CD4-positive, alpha-beta T cell (primary cell): ENCODE results near the gene SIN3B. TPM values are rescaled to one million over a fixed set of nuclear protein-coding genes. Genes with fewer than 3 reads are reported as not detected.

ENCODE experiments used
- ATAC-seq: fragments of 200-7000 bp; cut with Tn5 transposase; one replicate; pipeline ENCODE4 v1.10.0; 2022; ENCODE audit warnings: mild to moderate bottlenecking; ENCODE audit not compliant: poor library complexity
- CTCF ChIA-PET: fragments of 350-600 bp; sonication (Branson Sonifier 250); formaldehyde crosslinking; loops from one replicate; lab custom pipeline; 2021; ENCODE audit warnings: antibody characterized with exemption, inconsistent platforms; lab: Charles Lee
- POLR2A ChIA-PET: fragments of 350-600 bp; sonication (Branson Sonifier 250); formaldehyde crosslinking; loops from one replicate; lab custom pipeline; 2021; ENCODE audit warnings: antibody characterized with exemption, inconsistent platforms; lab: Charles Lee
- DNase-seq, 14 experiments: peaks; one replicate each; pipeline ENCODE4 v3.0.0-alpha.2; 2013 to 2020; ENCODE audit warnings: mixed read lengths in 2 of 14
- H3K27ac ChIP-seq, 2 donors: one replicate each; pipeline versions ENCODE4 v1.5.1 to v1.7.0; 2013; ENCODE audit warnings: low read length in 2 of 2, low read depth in 1 of 2, mild to moderate bottlenecking in 1 of 2
- H3K27me3 ChIP-seq, 2 experiments: 1 replicate in 1 of 2; 2 replicates in 1 of 2; pipeline versions ENCODE4 v1.6.1 to v1.7.0; 2013; ENCODE audit warnings: low read length in 2 of 2, control low read depth in 1 of 2, mild to moderate bottlenecking in 1 of 2, moderate library complexity in 1 of 2; ENCODE audit not compliant: insufficient read depth in 2 of 2, control insufficient read depth in 1 of 2
- H3K36me3 ChIP-seq: one replicate; pipeline ENCODE4 v1.6.1; 2013; ENCODE audit warnings: low read length, control low read depth; ENCODE audit not compliant: insufficient read depth
- H3K4me1 ChIP-seq: one replicate; pipeline ENCODE4 v1.6.1; 2013; ENCODE audit warnings: low read length, control low read depth; ENCODE audit not compliant: insufficient read depth
- H3K4me3 ChIP-seq: one replicate; pipeline ENCODE4 v1.5.1; 2013; ENCODE audit warnings: mild to moderate bottlenecking, low read length, moderate library complexity
- H3K9me3 ChIP-seq, 2 experiments: 1 replicate in 1 of 2; 2 replicates in 1 of 2; pipeline versions ENCODE4 v1.6.1 to v1.7.0; 2013; ENCODE audit warnings: low read length in 2 of 2, mild to moderate bottlenecking in 2 of 2, control low read depth in 1 of 2, moderate library complexity in 1 of 2; ENCODE audit not compliant: control insufficient read depth in 1 of 2, insufficient read depth in 1 of 2
- H3K27ac Mint-ChIP-seq: one replicate; pipeline ENCODE4 v1.8.0; 2020; ENCODE audit warnings: mixed read lengths
- H3K27me3 Mint-ChIP-seq: one replicate; pipeline ENCODE4 v1.8.0; 2021; ENCODE audit warnings: mixed read lengths
- H3K36me3 Mint-ChIP-seq: one replicate; pipeline ENCODE4 v1.8.0; 2021; ENCODE audit warnings: low read depth, mixed read lengths
- H3K4me1 Mint-ChIP-seq: one replicate; pipeline ENCODE4 v1.8.0; 2021; ENCODE audit warnings: low read depth, mixed read lengths
- H3K4me3 Mint-ChIP-seq: one replicate; pipeline ENCODE4 v1.8.0; 2020; ENCODE audit warnings: mild to moderate bottlenecking, mixed read lengths
- H3K9me3 Mint-ChIP-seq: one replicate; pipeline ENCODE4 v1.8.0; 2020; ENCODE audit warnings: mixed read lengths
- intact Hi-C, 2 experiments: fragments of 100-400 bp; cut with DNase I in 1 of 2; cut with micrococcal nuclease in 1 of 2; formaldehyde crosslinking; loops; one replicate each; pipeline versions ENCODE4 v1.15.1 to v1.9.0; 2023 to 2025; cut with DNase I, micrococcal nuclease
- total RNA-seq, 174 experiments: library from RNA in 2 of 174; stranded (reverse) in 2 of 174; gene quantifications; one replicate each; pipeline ENCODE4 v1.2.3 and lab custom pipeline; 2021 to 2026
- TF ChIP-seq, protein P1 (sequence below): fragments of 200-600 bp; IDR thresholded peaks from one replicate; pipeline ENCODE4 v1.8.0; 2022; ENCODE audit warnings: antibody characterized with exemption, mild to moderate bottlenecking

SIN3B gene
- total RNA-seq, 2 experiments from 2014 or later: 52.4 to 53.7 TPM

- intact Hi-C loops: no loop called here
- DNase-seq (no peak), ATAC-seq (no peak)
- no peaks in the 10 kb centered on the region for H3K27me3 ChIP-seq
- Mint-ChIP-seq H3K4me3 (no peak overlapping the region), H3K27me3 (peaks cover 11% of the 10 kb centered on the region), H3K9me3 (no peaks in the 10 kb centered on the region), H3K4me1 (no peaks in the 10 kb centered on the region), H3K27ac (no peak overlapping the region), H3K36me3 (no peaks in the 10 kb centered on the region)
- no peaks in the 10 kb centered on the region for H3K36me3 ChIP-seq
- no peak overlapping the region for H3K27ac ChIP-seq
- TF ChIP-seq, protein P1, sequence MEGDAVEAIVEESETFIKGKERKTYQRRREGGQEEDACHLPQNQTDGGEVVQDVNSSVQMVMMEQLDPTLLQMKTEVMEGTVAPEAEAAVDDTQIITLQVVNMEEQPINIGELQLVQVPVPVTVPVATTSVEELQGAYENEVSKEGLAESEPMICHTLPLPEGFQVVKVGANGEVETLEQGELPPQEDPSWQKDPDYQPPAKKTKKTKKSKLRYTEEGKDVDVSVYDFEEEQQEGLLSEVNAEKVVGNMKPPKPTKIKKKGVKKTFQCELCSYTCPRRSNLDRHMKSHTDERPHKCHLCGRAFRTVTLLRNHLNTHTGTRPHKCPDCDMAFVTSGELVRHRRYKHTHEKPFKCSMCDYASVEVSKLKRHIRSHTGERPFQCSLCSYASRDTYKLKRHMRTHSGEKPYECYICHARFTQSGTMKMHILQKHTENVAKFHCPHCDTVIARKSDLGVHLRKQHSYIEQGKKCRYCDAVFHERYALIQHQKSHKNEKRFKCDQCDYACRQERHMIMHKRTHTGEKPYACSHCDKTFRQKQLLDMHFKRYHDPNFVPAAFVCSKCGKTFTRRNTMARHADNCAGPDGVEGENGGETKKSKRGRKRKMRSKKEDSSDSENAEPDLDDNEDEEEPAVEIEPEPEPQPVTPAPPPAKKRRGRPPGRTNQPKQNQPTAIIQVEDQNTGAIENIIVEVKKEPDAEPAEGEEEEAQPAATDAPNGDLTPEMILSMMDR: no peak
- H3K4me3 ChIP-seq: no peak overlapping the region
- H3K4me1 ChIP-seq: no peaks in the 10 kb centered on the region
- POLR2A ChIA-PET: no interaction called here
- no peaks in the 10 kb centered on the region for H3K9me3 ChIP-seq
- CTCF ChIA-PET: no interaction called here
Observed at GRCh38 chr19:16814526-16815100, 14.6 kb upstream of the SIN3B start.

GRCh38 chr19:16820056-16820455, 9.1 kb upstream of the SIN3B start:
- TF ChIP-seq, protein P1: no peak
- ATAC-seq (no peak), DNase-seq (no peak)
- Histone ChIP-seq H3K4me1 (peaks cover 3% of the 10 kb centered on the region), H3K4me3 (no peak overlapping the region), H3K27ac (no peak overlapping the region), H3K9me3 (no peaks in the 10 kb centered on the region), H3K36me3 (no peaks in the 10 kb centered on the region), H3K27me3 (peaks cover 0 to 11% of the 10 kb centered on the region in 2 experiments)
- H3K27me3 Mint-ChIP-seq: peaks cover 34% of the 10 kb centered on the region
- peaks cover 1% of the 10 kb centered on the region for H3K4me1 Mint-ChIP-seq
- H3K9me3 Mint-ChIP-seq: no peaks in the 10 kb centered on the region
- CTCF ChIA-PET: no interaction called here
- no peak overlapping the region for H3K4me3 Mint-ChIP-seq
- POLR2A ChIA-PET: no interaction called here
- intact Hi-C loops: no loop called here
- no peaks in the 10 kb centered on the region for H3K36me3 Mint-ChIP-seq
- H3K27ac Mint-ChIP-seq: no peak overlapping the region

DNA sequence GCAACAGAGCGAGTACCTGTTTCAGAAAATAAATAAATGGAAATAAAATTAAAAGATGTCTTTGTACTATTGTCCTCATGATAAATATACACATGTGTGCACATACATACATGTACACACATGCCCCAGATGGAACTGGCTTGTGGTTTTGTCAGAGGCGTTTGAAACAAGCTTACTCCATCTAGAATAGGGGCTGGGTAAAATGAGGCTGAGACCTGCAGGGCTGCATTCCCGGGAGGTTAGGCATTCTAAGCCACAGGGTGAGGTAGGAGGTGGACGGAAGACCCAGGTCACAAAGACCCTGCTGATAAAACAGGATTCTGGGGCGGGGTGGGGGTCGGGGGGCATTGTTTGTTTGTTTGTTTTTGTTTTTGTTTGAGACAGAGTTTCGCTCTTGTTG, 8.1 kb upstream of the SIN3B start:
- no peaks in the 10 kb centered on the region for H3K9me3 Mint-ChIP-seq
- Histone ChIP-seq H3K4me3 (no peak overlapping the region), H3K4me1 (peaks cover 9% of the 10 kb centered on the region), H3K36me3 (no peaks in the 10 kb centered on the region), H3K9me3 (no peaks in the 10 kb centered on the region), H3K27ac (no peak overlapping the region), H3K27me3 (peaks cover 0 to 19% of the 10 kb centered on the region in 2 experiments)
- no peak overlapping the region for H3K27ac Mint-ChIP-seq
- H3K27me3 Mint-ChIP-seq: peaks cover 37% of the 10 kb centered on the region
- DNase-seq (no peak), ATAC-seq (no peak)
- TF ChIP-seq, protein P1: no peak
- CTCF ChIA-PET: no interaction called here
- intact Hi-C loops: no loop called here
- H3K36me3 Mint-ChIP-seq: no peaks in the 10 kb centered on the region
- POLR2A ChIA-PET: no interaction called here
- no peak overlapping the region for H3K4me3 Mint-ChIP-seq
- peaks cover 8% of the 10 kb centered on the region for H3K4me1 Mint-ChIP-seq
